Lower leg skin (tissue), 3 donors: Measurements from ENCODE around the gene SCN8A.

Source experiments
- POLR2A ChIP-seq, 2 donors: fragments of 450-650 bp; IDR thresholded peaks; one replicate each; pipeline ENCODE4 v1.6.1; 2016 to 2017; ENCODE audit warnings: antibody characterized with exemption in 2 of 2, mild to moderate bottlenecking in 1 of 2, moderate library complexity in 1 of 2
- TF ChIP-seq, protein P1 (sequence below), 3 donors: fragments of 450-650 bp; IDR thresholded peaks; one replicate each; pipeline ENCODE4 v1.5.1; 2016; ENCODE audit warnings: antibody characterized with exemption in 3 of 3, mild to moderate bottlenecking in 3 of 3, moderate library complexity in 2 of 3

DNA sequence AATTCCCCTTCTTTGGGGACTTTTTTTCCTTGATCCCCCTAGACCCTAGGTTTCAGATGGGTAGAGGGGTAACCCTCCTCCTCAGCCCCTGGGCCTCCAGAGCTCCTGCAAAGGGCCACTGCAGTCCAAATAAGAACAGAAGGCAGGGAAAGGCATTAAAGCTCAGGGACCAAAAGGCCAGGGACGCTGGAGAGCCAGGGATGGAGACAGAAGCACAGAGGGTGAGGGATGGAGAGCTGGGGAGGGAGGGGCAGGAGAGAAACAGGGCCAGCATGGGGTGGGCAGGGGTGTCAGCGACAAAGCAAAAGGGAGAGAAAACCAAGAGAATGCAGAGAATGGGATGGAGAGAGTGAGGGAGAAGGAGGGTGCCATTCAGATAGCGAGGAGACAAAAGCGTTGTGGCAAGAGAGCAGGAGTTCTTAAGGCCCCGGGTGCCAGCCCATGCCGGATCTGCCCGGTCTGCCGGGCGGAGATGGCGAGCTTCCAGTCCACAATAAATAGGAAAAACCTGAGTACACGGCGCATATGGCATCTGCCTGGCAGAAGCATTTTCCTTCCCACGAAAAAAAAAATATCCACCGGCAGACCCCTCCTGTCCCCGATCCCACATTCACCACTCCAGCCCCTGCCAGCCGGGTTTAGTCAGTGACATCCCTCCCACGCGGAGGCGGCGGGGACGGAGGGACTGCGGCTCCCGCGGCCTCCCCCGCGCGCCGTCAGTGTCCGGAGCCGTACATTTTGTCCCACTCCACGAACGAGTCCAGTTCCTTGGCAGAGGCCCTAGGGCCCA, 228.9 kb downstream of the SCN8A start:
- no peak for TF ChIP-seq POLR2A (IDR thresholded peaks at IDR 0.05)
- TF ChIP-seq, protein P1, sequence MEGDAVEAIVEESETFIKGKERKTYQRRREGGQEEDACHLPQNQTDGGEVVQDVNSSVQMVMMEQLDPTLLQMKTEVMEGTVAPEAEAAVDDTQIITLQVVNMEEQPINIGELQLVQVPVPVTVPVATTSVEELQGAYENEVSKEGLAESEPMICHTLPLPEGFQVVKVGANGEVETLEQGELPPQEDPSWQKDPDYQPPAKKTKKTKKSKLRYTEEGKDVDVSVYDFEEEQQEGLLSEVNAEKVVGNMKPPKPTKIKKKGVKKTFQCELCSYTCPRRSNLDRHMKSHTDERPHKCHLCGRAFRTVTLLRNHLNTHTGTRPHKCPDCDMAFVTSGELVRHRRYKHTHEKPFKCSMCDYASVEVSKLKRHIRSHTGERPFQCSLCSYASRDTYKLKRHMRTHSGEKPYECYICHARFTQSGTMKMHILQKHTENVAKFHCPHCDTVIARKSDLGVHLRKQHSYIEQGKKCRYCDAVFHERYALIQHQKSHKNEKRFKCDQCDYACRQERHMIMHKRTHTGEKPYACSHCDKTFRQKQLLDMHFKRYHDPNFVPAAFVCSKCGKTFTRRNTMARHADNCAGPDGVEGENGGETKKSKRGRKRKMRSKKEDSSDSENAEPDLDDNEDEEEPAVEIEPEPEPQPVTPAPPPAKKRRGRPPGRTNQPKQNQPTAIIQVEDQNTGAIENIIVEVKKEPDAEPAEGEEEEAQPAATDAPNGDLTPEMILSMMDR (IDR thresholded peaks at IDR 0.05), result no peak
